ENCODE measurements around the gene CD300LB. TPM values are rescaled to one million over a fixed set of nuclear protein-coding genes. Genes with fewer than 3 reads are reported as not detected.

CD300LB gene
- total and polyA plus RNA-seq, 10 of the 15 experiments (the other 5 are each of a cell fraction or from before 2014, with no cell fraction given) = 0.08 to 0.57 (median 0.25) TPM; not detected in 4

- TF ChIP-seq, protein P1, sequence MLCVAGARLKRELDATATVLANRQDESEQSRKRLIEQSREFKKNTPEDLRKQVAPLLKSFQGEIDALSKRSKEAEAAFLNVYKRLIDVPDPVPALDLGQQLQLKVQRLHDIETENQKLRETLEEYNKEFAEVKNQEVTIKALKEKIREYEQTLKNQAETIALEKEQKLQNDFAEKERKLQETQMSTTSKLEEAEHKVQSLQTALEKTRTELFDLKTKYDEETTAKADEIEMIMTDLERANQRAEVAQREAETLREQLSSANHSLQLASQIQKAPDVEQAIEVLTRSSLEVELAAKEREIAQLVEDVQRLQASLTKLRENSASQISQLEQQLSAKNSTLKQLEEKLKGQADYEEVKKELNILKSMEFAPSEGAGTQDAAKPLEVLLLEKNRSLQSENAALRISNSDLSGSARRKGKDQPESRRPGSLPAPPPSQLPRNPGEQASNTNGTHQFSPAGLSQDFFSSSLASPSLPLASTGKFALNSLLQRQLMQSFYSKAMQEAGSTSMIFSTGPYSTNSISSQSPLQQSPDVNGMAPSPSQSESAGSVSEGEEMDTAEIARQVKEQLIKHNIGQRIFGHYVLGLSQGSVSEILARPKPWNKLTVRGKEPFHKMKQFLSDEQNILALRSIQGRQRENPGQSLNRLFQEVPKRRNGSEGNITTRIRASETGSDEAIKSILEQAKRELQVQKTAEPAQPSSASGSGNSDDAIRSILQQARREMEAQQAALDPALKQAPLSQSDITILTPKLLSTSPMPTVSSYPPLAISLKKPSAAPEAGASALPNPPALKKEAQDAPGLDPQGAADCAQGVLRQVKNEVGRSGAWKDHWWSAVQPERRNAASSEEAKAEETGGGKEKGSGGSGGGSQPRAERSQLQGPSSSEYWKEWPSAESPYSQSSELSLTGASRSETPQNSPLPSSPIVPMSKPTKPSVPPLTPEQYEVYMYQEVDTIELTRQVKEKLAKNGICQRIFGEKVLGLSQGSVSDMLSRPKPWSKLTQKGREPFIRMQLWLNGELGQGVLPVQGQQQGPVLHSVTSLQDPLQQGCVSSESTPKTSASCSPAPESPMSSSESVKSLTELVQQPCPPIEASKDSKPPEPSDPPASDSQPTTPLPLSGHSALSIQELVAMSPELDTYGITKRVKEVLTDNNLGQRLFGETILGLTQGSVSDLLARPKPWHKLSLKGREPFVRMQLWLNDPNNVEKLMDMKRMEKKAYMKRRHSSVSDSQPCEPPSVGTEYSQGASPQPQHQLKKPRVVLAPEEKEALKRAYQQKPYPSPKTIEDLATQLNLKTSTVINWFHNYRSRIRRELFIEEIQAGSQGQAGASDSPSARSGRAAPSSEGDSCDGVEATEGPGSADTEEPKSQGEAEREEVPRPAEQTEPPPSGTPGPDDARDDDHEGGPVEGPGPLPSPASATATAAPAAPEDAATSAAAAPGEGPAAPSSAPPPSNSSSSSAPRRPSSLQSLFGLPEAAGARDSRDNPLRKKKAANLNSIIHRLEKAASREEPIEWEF (IDR thresholded peaks at IDR 0.05; ENCODE audit: insufficient replicate concordance, low read depth, low read length) = no peak
- TF ChIP-seq STAT3 (IDR thresholded peaks at IDR 0.05; ENCODE audit: low read depth, low read length) = no peak
- TF ChIP-seq, protein P2, sequence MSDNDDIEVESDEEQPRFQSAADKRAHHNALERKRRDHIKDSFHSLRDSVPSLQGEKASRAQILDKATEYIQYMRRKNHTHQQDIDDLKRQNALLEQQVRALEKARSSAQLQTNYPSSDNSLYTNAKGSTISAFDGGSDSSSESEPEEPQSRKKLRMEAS (IDR thresholded peaks at IDR 0.05; ENCODE audit: low read depth, low read length) = no peak
- no peak for TF ChIP-seq RAD21 (IDR thresholded peaks at IDR 0.05; ENCODE audit: insufficient read depth, low read depth, low read length)
Observed at GRCh38 chr17:74554909-74555308, 23.6 kb upstream of the CD300LB start (continued).

- no peak overlapping the region for H3K4me2 ChIP-seq (ENCODE audit: control insufficient read depth, insufficient read depth)
- no peak overlapping the region for H2AFZ ChIP-seq (ENCODE audit: control insufficient read depth, low read depth, low read length)
- H4K20me1 ChIP-seq (ENCODE audit: control insufficient read depth, insufficient read depth) = no peaks in the 10 kb centered on the region
- POLR2A ChIA-PET = no interaction called here
- in situ Hi-C loops (cut with MboI) (no loop called here), intact Hi-C loops (cut with micrococcal nuclease; ENCODE audit: unreplicated experiment) (no loop called here)
- H3K9me3 ChIP-seq (replicated peaks; ENCODE audit: control insufficient read depth, insufficient read depth, low read length) = no peaks in the 10 kb centered on the region
- RAD21 ChIA-PET (ENCODE audit: unreplicated experiment) = no interaction called here
- no peak for DNase-seq (ENCODE audit: low read depth, low spot score)
- FAIRE-seq = no peak
- H3K27me3 ChIP-seq (replicated peaks in 1 of 2; ENCODE audit: control insufficient read depth in 2 of 2, insufficient read depth in 2 of 2, low read length in 1 of 2) = peaks cover 0 to 1% of the 10 kb centered on the region in 2 experiments; a peak in 3 of 4 replicates
- H3K79me2 ChIP-seq (ENCODE audit: control insufficient read depth, insufficient read depth, low read length) = no peaks in the 10 kb centered on the region
- H3K27ac ChIP-seq (ENCODE audit: control insufficient read depth, insufficient read depth) = no peak overlapping the region
- SMC1A ChIA-PET (ENCODE audit: uncharacterized antibody, unreplicated experiment) = no interaction called here
- no peak overlapping the region for H3K4me3 ChIP-seq
- H3K9ac ChIP-seq (ENCODE audit: control insufficient read depth, insufficient read depth, low read length) = no peak overlapping the region
- no peaks in the 10 kb centered on the region for H3K4me1 ChIP-seq (ENCODE audit: control insufficient read depth, insufficient read depth, low read length)
- CTCF ChIA-PET = no interaction called here
- BruUV-seq (replicated peaks) = no TSS peak
- 20% methylated on average over 7 of the region's 7 CpGs for WGBS (ENCODE audit: insufficient coverage, insufficient replicate concordance, low lambda C conversion rate, missing lambda C conversion rate)
- no peaks in the 10 kb centered on the region for H3K36me3 ChIP-seq (ENCODE audit: control insufficient read depth in 2 of 2, insufficient read depth in 2 of 2, low read length in 1 of 2)
- no peak for ATAC-seq
- no peak for TF ChIP-seq FOXK2 (IDR thresholded peaks at IDR 0.05)
- TF ChIP-seq CHD1 (IDR thresholded peaks at IDR 0.05; ENCODE audit: low read depth, low read length) = no peak
- no peak for TF ChIP-seq ESRRA (IDR thresholded peaks at IDR 0.05; ENCODE audit: low read length)
- no peak for TF ChIP-seq RELA (IDR thresholded peaks at IDR 0.05; ENCODE audit: borderline replicate concordance, partially characterized antibody)
- no peak for TF ChIP-seq EP300 (IDR thresholded peaks at IDR 0.05; ENCODE audit: borderline replicate concordance in 1 of 2, control insufficient read depth in 1 of 2, low read depth in 2 of 2, low read length in 2 of 2)
- no peak for TF ChIP-seq IKZF1 (conservative IDR thresholded peaks at IDR 0.05)
- no peak for TF ChIP-seq MEF2A (IDR thresholded peaks at IDR 0.05; ENCODE audit: insufficient read depth, low read depth, low read length)
- no peak for TF ChIP-seq BCL3 (IDR thresholded peaks at IDR 0.05; ENCODE audit: borderline replicate concordance, insufficient read depth, low read depth, low read length, poor library complexity, severe bottlenecking)
- no peak for TF ChIP-seq CEBPZ (IDR thresholded peaks at IDR 0.05; ENCODE audit: low read depth, low read length)
Observed at GRCh38 chr17:74552037-74552436, 20.8 kb upstream of the CD300LB start.

Measured in GM12878 (cell line).